Measurements from ENCODE around the gene CPNE2. TPM values are rescaled to one million over a fixed set of nuclear protein-coding genes. Genes with fewer than 3 reads are reported as not detected.

The CPNE2 gene
- polyA plus RNA-seq, 6 donors from 2014 or later, result 0.53 to 1.3 (median 0.76) TPM; not detected in 2

DNA sequence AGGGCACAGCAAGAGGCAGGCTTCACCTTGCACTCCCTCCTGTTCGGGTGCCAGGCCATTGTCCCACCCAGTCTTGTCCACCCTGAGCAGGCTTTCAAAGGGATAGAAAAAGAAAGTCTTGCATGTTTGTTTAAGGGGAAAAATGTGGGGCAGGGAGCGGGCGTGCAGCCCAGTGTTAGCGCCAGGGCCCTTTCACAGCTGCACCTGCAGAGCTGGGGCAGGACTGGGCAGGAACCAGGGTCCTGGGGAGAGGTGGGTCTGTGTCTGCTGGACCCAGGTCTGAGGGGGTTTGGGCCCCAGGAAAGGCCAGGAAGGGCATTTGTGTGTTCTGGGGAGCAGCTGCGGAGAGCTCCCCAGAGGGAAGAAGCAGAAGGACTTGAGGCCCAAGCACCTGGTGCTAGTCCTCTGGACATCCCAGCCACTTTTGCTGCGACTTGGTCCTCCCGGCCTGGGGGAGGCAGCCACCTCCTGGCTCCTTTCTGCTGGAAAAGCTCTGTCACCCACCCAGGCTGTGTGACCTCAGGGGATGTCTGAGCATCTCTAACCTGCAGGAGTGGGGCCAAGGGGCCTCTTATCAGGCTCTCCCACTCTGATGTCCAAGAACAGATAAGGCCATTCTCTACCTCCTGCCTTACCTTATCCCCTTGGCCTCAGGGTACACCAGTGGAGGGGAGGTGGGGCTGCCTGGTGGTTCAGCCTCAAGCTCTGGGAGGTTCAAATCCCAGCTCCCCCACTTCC, 48.7 kb downstream of the CPNE2 start:
- ATAC-seq (ENCODE audit: low read depth in 2 of 2) (no peak), DNase-seq (no peak)
- H3K36me3 Mint-ChIP-seq, result no peaks in the 10 kb centered on the region
- H3K4me3 Mint-ChIP-seq, result peak overlapping the region in 5 of 8 donors; percentile 9 to 87 (median 72)
- no peaks in the 10 kb centered on the region for H3K27me3 Mint-ChIP-seq
- no peaks in the 10 kb centered on the region for H3K9me3 Mint-ChIP-seq
- peak overlapping the region in 4 of 6 donors; percentile 20 to 92 (median 76) for H3K27ac Mint-ChIP-seq
- peaks cover 34 to 59% (median 42%) of the 10 kb centered on the region in 3 donors for H3K4me1 Mint-ChIP-seq

DNA sequence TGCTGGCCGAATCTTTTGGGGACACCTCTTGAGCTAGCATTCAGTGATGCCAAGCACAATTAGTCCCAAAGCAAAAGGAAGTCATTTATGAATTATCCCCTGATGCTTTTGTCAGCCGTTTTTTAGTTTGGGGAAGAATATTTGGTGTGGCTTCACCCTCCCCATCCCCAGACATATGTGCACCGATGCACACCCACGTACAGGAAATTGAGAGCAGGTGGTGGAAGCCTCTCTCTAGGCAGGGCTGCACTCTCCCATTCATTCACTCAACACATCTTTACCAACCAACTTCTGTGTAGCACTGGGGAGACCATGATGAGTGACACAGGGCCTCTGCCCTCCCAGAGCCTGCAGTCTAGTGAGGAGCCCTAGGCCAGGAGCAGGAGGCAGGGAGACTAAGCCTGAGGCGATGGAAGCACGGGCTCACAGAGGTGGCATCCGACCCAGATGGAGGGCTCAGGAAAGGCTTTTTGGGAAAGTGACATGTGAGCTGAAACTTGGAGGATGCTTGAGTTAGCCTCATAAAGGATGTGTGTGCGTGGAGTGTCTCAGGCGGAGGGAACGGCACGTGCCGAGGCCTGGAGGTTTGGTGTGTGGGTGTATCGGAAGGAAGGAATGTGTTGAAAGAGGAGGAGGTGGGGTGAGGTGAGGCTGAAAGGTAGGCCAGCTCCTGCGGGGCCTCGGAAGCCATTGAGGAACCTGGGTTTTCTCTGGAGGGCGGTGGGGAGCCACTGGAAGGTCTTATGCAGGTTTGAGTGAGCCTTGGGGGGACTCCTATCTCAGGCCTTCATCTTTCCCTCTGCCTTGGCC, 49.6 kb downstream of the CPNE2 start:
- DNase-seq (peak; percentile 67), ATAC-seq (ENCODE audit: low read depth in 2 of 2) (peak; percentile 99 to 100)
- Mint-ChIP-seq H3K4me3 (peak overlapping the region in 7 of 8 donors; percentile 45 to 90 (median 72)), H3K4me1 (peaks cover 33 to 55% (median 47%) of the 10 kb centered on the region in 3 donors), H3K27ac (peak overlapping the region; percentile 67 to 98 (median 88)), H3K9me3 (no peaks in the 10 kb centered on the region), H3K36me3 (no peaks in the 10 kb centered on the region), H3K27me3 (no peaks in the 10 kb centered on the region)

DNA sequence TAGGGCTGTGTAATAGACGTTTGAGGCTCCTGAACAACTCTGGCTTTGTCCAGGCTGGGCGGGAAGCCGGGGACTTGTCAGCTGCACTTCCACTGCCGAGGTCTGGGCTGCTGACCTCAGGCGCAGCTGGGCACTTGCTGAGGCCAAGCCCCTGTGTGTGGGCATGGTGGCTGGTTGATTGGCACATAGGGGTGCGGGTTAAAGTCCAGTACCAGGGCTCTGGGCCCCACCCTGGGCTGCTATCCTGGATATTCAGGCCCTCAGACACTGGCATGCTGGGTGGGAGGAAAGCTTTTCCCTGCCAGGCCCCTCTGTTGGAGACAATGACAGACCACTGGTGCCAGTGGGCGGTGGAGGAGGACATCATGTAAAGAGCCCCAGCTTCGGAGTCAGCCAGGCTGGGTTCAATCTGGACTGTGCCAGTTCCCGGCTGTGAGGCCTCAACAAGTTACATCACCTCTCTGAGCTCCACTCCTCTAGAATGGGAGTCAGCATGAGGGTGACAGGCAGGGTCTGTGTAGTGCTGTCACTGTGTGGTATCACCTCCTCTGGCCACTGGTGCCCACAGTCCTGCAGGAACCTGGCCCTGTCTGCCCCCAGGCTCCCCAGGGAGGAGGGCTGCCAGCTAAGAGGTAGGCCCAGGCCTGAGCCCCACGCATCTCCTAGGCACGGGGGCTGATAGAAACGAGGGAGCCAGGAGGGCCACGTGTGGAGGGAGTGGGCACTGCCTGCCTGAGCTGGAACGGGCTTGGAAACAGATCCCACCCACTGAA, 51.0 kb downstream of the CPNE2 start:
- ATAC-seq (ENCODE audit: low read depth in 2 of 2), result no peak
- no peak for DNase-seq
- Mint-ChIP-seq H3K36me3 (no peaks in the 10 kb centered on the region), H3K27ac (no peak overlapping the region), H3K4me3 (peak overlapping the region in 1 of 8 donors; percentile 20), H3K9me3 (no peaks in the 10 kb centered on the region), H3K4me1 (peaks cover 40 to 63% (median 60%) of the 10 kb centered on the region in 3 donors), H3K27me3 (no peaks in the 10 kb centered on the region)

DNA sequence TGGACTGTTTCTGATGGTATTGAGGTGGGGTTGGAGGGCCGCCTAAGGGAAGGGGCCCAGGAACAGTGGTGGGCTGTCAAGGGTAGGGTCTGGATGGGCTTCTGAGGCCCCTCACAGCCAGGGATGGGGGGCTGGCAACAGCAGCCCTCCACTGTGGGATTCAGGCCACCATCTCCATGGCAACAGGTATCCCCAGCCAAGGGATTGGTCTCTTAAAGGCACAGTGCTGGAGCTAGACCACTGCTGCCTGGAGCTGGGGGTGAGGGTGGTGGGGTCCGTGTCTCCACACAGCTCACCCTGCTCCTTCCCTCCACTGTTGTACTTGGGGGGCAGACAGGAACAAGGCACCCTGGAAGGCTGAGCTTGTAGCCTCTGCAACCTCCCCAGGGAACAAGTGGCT, 51.6 kb downstream of the CPNE2 start:
- H3K9me3 Mint-ChIP-seq, result no peaks in the 10 kb centered on the region
- DNase-seq (no peak), ATAC-seq (ENCODE audit: low read depth in 2 of 2) (no peak)
- no peaks in the 10 kb centered on the region for H3K36me3 Mint-ChIP-seq
- H3K27me3 Mint-ChIP-seq, result no peaks in the 10 kb centered on the region
- peaks cover 38 to 65% (median 65%) of the 10 kb centered on the region in 3 donors for H3K4me1 Mint-ChIP-seq
- H3K4me3 Mint-ChIP-seq, result peak overlapping the region in 1 of 8 donors; percentile 12
- peak overlapping the region in 1 of 6 donors; percentile 27 for H3K27ac Mint-ChIP-seq

DNA sequence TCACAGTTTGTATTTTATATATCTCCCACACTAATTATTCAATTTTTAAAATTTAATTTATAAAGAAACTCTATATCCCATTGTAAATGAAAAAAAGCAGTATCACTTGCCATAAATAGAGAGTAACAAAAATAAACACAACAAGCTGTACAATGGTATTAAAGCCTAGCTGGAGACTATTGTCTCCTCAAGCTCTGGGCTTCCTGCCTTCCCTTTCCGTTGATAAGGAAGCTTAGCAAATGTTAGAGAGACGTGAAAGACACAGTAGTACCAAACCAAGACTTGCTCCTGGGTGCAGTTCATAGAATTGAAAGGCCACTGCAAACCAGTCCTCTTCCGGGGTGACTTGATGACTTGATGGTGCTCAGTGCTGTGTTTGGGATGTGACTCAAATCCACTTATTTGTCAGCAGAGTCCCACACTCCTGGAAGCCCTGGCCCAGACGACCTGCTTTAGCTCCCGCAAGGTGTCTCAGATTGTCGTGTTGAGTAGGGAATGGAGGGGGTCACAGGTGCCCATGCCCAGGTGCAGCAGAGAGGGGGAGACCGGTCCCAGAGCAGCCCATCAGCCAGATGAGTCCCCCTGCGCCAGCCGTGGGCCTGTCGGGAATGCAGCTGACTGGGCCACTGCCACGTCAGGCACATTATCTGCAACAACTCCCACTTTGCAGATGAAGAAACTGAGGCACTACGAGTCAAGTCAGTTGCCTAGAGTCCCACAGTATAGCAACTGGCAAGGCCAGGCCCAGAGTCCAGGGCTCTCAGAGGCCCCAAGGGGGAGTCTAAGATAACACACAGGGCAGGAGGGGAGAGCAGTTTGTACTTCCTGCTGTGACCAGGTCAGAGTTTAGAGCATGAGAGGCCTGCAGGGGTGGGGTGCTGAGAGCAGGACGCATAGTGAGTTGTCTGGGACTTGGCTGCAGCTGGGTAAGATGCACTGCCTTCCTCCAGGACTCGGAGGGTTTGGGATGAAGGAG, 53.0 kb downstream of the CPNE2 start:
- DNase-seq (no peak), ATAC-seq (ENCODE audit: low read depth in 2 of 2) (no peak)
- Mint-ChIP-seq H3K36me3 (no peaks in the 10 kb centered on the region), H3K4me3 (peak overlapping the region in 1 of 8 donors; percentile 25), H3K27me3 (no peaks in the 10 kb centered on the region), H3K9me3 (no peaks in the 10 kb centered on the region), H3K27ac (peak overlapping the region in 1 of 6 donors; percentile 32), H3K4me1 (peaks cover 28 to 54% (median 53%) of the 10 kb centered on the region in 3 donors)

DNA sequence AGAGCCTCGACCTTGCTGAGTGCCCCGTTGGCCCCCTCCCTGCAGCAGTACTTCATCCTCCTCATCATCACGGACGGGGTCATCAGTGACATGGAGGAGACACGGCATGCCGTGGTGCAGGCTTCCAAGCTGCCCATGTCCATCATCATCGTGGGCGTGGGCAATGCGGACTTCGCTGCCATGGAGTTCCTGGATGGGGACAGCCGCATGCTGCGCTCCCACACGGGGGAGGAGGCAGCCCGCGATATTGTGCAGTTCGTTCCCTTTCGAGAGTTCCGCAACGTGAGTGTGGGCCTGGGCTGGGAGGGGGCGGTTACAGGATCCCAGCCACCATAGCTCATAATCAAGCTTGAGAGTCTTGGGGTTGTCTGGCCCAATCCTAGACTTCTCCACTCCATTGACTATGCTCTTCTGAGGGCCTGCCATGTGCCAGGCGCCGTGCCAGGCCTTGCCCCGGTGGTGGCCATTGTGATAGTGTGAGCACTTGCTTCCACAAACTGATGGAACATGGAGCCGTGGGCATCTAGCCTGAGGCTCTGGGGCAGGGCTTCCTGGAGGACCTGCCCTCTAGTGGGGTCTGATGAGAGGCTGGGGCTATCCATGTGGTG, 53.8 kb downstream of the CPNE2 start:
- Mint-ChIP-seq H3K27ac (peak overlapping the region in 1 of 6 donors; percentile 78), H3K27me3 (no peaks in the 10 kb centered on the region), H3K36me3 (no peaks in the 10 kb centered on the region), H3K4me3 (no peak overlapping the region), H3K4me1 (peaks cover 28 to 54% (median 46%) of the 10 kb centered on the region in 3 donors), H3K9me3 (no peaks in the 10 kb centered on the region)
- no peak for ATAC-seq (ENCODE audit: low read depth in 2 of 2)
- no peak for DNase-seq

DNA sequence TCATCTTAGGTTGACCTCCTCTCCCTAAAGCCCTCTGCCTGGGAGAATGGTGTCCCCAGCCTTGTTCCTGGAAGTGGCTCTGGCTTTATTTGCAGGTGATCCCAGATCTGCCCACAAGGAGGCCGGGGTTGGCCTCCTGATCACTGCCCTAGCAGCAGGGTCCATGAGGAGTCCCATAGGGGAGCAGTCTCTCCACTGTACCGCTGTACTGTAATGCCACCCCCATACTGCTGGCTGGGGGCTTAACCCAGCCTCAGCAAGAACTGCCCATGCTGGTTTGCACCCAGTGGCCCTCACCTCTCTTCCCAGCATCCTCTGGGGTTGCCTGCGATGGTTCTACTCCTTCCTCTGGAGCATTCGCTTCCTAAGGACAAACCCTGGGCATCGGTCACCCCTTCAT, 54.4 kb downstream of the CPNE2 start:
- H3K36me3 Mint-ChIP-seq, result no peaks in the 10 kb centered on the region
- ATAC-seq (ENCODE audit: low read depth in 2 of 2) (no peak), DNase-seq (no peak)
- H3K4me1 Mint-ChIP-seq, result peaks cover 24 to 53% (median 41%) of the 10 kb centered on the region in 3 donors
- H3K4me3 Mint-ChIP-seq, result no peak overlapping the region
- H3K9me3 Mint-ChIP-seq, result no peaks in the 10 kb centered on the region
- no peaks in the 10 kb centered on the region for H3K27me3 Mint-ChIP-seq
- H3K27ac Mint-ChIP-seq, result peak overlapping the region in 2 of 6 donors; percentile 12 to 44

DNA sequence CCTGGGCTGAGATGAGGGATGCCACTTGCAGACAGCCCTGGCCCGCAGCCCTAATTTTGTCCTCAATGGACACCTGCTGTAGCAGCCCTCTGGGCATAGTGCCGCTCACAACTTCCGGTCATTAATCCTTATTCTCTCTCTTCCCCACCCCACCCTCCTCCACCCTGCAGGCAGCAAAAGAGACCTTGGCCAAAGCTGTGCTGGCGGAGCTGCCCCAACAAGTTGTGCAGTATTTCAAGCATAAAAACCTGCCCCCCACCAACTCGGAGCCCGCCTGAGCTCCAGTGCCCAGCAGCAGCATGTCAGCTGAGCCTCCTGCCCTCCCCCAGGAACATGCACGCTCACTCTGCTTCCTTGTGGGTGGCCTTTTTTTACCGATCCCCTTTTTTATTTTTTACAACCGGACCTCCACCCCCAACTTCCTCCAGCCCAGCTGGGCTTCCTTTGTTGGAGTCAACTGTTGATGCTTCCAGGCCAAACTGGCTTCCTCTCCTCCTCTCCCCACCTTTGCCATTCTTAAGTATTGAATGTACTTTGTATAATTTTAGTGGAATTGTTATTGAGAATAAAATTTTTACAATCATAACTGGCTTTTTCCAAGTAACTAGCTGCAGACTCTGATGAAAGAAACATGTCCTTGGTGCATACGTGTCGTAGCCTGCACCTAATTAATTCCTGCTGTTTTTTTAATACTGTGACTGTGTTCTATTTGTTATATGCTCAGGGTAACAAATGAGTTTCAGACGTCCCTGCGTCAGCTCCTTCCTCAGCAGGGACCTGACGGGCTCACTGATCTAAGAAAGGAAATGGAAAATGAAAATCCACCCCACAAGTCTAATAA, 55.2 kb downstream of the CPNE2 start:
- peaks cover 0 to 7% of the 10 kb centered on the region in 2 donors for H3K36me3 Mint-ChIP-seq
- peak overlapping the region in 4 of 6 donors; percentile 44 to 80 (median 61) for H3K27ac Mint-ChIP-seq
- peaks cover 17 to 44% (median 32%) of the 10 kb centered on the region in 3 donors for H3K4me1 Mint-ChIP-seq
- no peaks in the 10 kb centered on the region for H3K27me3 Mint-ChIP-seq
- no peaks in the 10 kb centered on the region for H3K9me3 Mint-ChIP-seq
- peak overlapping the region in 5 of 8 donors; percentile 24 to 70 (median 58) for H3K4me3 Mint-ChIP-seq
- no peak for DNase-seq
- ATAC-seq (ENCODE audit: low read depth in 2 of 2), result no peak

DNA sequence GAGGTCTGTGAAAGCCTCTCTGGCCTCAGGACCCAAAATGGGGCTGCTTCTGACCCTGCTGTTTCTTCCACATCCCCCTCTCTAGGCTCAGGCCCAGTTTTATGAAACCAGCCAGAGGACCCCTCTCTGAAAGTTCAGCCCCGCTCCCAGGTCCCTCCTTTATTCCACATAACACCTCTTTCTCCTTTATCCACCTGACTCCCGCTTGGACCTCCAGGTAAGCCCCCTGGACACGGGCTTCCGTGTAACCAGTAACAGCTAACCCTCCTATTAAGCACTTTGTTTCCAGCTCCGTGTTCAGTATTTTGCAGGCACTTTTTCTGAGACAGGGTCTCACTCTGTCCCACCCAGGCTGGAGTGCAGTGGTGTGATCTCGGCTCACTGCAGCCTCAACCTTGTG, 56.1 kb downstream of the CPNE2 start:
- ATAC-seq (ENCODE audit: low read depth in 2 of 2) (no peak), DNase-seq (no peak)
- H3K4me1 Mint-ChIP-seq, result peaks cover 17 to 40% (median 28%) of the 10 kb centered on the region in 3 donors
- H3K36me3 Mint-ChIP-seq, result peaks cover 4 to 15% of the 10 kb centered on the region in 2 donors
- H3K27me3 Mint-ChIP-seq, result no peaks in the 10 kb centered on the region
- peak overlapping the region in 3 of 6 donors; percentile 56 to 81 (median 57) for H3K27ac Mint-ChIP-seq
- no peak overlapping the region for H3K4me3 Mint-ChIP-seq
- H3K9me3 Mint-ChIP-seq, result no peaks in the 10 kb centered on the region

DNA sequence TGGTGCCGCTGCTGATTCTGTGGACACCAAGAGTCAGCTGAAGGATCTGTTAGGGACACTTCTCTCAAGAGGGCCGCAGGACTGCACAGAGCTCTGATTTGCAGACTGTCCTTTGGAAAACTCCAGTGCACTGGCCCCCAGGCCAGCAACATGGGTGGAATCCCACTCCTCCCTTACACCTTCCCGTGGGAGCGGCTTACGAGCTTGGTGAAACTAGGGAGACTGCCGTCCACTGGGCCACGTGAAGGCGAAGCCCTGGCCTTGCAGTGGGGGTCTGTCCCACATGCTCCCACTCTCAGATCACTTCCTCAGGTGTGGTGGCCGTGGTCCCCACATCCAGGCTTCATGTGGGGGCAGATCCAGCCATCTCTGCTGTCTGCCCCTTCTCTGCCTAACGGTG, 57.0 kb downstream of the CPNE2 start:
- peaks cover 12 to 25% of the 10 kb centered on the region in 2 donors for H3K36me3 Mint-ChIP-seq
- no peaks in the 10 kb centered on the region for H3K27me3 Mint-ChIP-seq
- ATAC-seq (ENCODE audit: low read depth in 2 of 2) (no peak), DNase-seq (no peak)
- H3K27ac Mint-ChIP-seq, result peak overlapping the region in 1 of 6 donors; percentile 28
- H3K4me1 Mint-ChIP-seq, result peaks cover 17 to 40% (median 28%) of the 10 kb centered on the region in 3 donors
- H3K4me3 Mint-ChIP-seq, result no peak overlapping the region
- H3K9me3 Mint-ChIP-seq, result no peaks in the 10 kb centered on the region

DNA sequence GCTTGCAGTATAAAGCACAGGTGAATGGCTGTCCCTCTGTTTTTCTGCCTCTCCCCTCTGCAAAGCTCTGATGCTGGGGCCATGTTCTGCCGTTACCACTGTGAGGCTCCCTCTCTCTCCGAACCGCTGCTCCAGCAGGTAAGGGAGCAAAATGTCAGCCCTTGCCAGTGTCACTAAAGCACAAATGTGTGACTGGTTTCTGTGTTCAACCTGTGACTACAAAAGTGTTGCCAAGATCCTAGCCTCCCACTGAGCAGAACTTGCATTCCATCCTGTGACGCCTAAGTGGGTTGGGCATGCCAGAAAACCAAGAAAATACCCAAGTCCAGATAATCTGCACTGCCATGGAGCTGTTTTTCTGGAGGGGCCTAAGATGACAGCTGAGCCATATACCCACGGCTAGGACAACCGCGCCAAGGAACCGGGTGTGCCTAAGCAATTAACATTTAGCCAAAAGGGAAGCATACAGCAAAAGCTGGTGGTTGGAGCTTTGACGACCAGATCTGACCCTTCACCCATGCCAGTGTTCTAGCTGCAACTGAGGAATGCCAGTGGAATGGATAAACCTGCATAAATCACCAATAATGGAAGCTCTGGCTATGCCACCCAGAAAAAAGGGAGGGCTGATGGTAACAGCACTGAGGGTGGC, 58.4 kb downstream of the CPNE2 start:
- H3K36me3 Mint-ChIP-seq, result peaks cover 12 to 28% of the 10 kb centered on the region in 2 donors
- DNase-seq, result no peak

More for the DNA sequence above, 58.4 kb downstream of the CPNE2 start:
- Mint-ChIP-seq H3K27me3 (no peaks in the 10 kb centered on the region), H3K4me1 (peaks cover 17 to 33% (median 23%) of the 10 kb centered on the region in 3 donors), H3K4me3 (peak overlapping the region in 1 of 8 donors; percentile 70), H3K27ac (peak overlapping the region in 2 of 6 donors; percentile 67 to 82), H3K9me3 (no peaks in the 10 kb centered on the region)
- ATAC-seq (ENCODE audit: low read depth in 2 of 2), result no peak
